ENCODE data around the gene KLHL10.
"Not testable (repeated sequence)": the region's sequence is repeated elsewhere in the genome, so short reads cannot be mapped to it uniquely, and the experiment has no call there.

The KLHL10 gene

DNA sequence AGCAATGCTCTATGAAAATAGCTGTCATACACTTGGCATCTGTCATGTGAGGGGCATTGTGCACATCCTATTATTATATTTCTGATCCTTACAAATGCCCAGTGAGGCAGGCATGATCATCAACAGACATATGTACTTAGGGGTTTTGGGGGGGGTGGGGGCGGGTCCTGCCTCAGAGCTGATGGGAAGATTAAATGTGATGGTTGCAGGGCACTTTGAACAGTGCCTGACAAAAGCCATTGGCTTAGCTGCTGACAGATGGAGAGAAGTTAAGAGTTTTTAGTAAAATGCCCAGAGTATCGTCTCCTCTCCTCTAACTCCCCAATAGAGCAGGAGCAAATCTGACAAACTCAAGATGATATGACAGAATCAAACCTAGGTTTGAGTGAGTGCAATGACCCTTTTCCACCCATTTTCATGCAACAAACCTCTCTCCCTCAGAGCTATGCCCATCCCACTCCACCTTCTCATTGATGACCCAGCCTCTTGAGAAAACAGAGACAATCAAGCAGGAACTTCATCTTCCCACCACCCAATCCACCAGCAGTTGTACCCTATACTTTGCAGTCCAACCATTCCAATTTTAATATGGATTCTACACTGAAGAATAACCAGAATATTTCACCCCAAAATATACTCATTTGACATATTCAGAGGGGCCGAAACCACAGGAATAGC, 22.8 kb downstream of the KLHL10 start:
- DNase-seq = no peak

DNA sequence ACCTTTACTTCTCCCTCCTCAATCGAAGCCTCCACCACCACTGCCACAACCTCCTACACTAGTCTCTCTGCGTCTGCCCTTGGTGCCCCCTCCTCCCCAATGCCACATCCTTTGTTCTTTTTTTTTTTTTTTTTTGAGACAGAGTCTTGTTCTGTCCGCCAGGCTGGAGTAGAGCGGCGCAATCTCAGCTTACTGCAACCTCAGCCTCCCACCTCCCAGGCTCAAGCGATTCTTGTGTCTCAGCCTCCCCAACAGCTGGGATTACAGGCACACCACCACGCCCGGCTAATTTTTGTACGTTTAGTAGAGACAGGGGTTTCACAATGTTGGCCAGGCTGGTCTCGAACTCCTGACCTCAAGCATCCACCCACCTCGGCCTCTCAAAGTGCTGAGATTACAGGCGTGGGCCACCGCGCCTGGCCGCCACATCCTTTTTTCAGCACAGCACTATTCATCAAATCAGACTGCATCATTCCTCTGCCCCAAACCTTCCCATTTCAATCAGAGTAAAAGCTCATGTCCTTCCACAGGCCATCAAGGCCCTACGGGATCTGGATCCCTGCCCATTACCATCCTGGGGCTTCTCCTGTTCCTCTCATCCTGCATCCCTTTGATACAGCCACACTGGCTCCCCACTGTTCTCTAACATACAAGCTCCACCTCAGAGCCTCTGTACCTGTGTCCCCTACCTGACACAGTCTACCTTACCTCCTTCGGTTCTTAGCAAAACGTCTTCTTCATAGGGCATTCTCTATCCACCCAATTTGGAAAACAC, 25.6 kb downstream of the KLHL10 start:
- peak; percentile 28 for DNase-seq

GRCh38 chr17:41864498-41864835, 26.8 kb downstream of the KLHL10 start:
- DNase-seq = no peak

- DNase-seq = peak; percentile 88
Observed at GRCh38 chr17:41864836-41865595, 27.4 kb downstream of the KLHL10 start, which contains the start of gene KLHL11. Gene KLHL11, minus strand, starts transcription at chr17:41865423. Its CDS starts 53 bp downstream, at chr17:41865370.

DNA sequence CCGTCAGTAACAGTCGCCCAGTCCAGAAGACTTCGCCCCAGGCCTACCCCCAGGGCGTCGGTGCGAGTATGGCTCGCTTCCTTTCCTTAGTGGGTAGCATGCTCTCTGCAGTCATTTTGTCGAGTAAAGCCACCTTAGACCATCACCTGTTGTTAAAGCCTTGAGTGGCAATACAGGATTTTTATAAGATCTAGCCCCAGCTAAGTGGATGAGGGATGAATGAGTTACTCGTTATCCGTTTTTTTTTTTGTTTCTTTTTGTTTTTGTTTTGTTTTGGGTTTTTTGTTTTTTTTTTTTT, 27.9 kb downstream of the KLHL10 start:
- no peak for DNase-seq

GRCh38 chr17:41868568-41868967, 30.9 kb downstream of the KLHL10 start:
- DNase-seq = no peak

- DNase-seq = no peak
Observed at GRCh38 chr17:41869426-41869825, 31.8 kb downstream of the KLHL10 start.

DNA sequence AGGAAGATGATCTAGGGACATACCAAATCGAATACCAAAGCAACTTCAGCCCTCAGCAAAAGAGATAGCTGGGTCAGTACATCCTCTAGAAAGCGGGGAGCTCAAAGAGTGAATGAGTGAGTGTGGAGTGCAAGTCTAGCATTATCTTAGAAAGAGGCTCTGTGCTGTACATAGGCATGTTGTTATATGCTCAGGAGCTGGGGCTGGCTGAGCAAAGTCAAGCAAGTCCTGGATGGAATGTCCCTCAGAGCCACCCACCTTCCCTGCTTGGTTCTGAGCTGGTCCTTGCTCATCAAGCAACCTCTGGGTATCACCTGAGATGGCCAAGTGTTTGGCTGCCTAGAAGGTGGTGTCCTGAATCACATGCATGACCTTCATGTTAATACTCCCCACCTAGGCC, 32.5 kb downstream of the KLHL10 start:
- no peak for DNase-seq

DNA sequence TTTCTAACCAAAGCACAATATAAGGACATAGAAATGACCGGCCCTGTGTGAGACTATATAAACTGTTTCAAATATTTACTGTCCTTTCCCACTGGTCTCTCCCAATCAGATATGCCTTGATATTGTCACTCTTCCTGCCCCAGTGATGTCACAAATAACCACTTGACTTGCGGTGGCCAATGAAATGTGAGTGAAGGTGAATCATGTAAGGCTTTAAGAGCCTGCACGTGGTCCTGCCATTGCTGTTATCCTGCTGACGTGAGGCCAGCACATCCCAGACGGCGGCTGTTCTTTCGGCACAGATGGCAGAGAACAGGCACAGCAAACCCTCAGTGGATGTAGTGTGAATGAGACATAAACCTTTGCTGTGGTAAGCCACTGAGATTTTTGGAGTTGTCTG, 33.0 kb downstream of the KLHL10 start:
- DNase-seq = no peak

GRCh38 chr17:41871789-41872188, 34.2 kb downstream of the KLHL10 start:
- no peak for DNase-seq

DNA sequence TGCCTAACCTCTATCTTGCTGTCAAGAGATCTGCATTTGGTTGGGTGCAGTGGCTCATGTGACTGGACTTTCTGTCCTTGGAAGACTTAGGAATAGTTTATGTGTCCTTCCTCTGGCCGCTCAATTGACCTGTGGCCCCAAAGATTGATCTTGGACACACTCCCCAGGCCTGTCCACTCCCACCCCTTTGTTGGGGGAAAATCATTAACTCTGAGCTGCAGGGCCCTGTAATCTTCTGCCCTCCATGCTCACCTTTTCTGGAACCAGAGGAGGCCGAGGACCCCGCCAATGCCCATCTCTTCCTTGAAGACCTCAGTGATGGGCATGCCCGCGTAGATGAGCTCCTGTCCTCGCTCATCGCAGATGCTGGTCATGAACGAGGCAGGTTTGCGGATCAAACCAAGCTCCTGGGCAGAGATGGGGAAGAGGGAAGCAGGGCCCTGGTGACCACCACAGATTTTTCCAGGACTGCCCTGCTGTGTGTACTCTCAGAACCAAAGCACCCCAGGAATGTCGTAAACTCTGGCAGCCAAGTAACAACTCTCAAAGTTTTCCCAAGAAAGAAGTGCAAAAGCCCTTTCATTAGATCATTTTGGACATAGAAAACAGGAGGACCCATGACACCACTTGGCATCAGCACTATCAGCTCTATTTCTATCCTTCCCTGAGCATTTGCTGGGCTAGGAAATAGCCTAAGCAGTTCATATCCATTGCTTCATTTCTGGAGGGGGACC, 36.1 kb downstream of the KLHL10 start:
- no peak for DNase-seq

- not testable (repeated sequence) for DNase-seq
Observed at GRCh38 chr17:41874293-41874670, 36.7 kb downstream of the KLHL10 start.

DNA sequence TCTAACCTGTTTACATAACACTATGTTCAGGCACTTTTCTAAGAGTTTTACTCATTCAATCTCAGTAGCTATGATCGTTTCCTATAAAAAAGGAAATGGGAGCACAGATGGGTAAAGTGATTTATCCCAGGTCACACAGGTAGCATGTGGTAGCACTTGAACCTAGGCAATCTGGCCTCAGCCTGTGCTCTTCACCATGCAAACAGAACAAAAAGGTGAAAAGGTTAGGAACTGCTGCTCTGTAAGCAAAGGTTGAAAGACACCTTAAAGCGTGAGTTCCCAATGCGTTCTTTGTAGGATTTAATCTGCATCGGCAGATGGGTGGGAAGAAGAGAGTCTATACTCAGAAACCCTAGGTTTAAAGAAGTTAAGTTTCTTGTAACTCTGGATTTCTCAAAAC, 42.5 kb downstream of the KLHL10 start:
- DNase-seq = no peak

GRCh38 chr17:41882756-41883155, 45.1 kb downstream of the KLHL10 start:
- no peak for DNase-seq

DNA sequence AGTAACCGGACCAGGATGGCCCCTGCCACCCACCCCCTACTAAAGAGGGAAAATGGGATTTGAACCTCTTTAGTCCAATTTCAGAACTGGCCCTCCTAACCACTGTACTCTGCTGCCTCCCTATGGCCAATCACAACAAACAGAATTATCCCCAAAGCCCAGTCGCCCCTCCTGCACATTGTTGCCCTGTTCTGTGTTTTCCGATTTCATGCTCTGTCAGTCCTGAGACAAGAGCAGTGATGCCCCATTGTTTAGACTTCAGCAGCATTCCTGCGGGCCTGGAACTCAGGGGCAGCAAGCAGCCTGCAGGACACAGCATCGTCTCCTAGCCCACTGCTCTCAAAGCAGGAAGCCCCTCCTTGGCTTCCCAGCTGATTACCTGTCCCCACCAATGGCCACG, 48.1 kb downstream of the KLHL10 start:
- peak; percentile 9 for DNase-seq

- DNase-seq = no peak
Observed at GRCh38 chr17:41888332-41888965, 50.8 kb downstream of the KLHL10 start.

DNA sequence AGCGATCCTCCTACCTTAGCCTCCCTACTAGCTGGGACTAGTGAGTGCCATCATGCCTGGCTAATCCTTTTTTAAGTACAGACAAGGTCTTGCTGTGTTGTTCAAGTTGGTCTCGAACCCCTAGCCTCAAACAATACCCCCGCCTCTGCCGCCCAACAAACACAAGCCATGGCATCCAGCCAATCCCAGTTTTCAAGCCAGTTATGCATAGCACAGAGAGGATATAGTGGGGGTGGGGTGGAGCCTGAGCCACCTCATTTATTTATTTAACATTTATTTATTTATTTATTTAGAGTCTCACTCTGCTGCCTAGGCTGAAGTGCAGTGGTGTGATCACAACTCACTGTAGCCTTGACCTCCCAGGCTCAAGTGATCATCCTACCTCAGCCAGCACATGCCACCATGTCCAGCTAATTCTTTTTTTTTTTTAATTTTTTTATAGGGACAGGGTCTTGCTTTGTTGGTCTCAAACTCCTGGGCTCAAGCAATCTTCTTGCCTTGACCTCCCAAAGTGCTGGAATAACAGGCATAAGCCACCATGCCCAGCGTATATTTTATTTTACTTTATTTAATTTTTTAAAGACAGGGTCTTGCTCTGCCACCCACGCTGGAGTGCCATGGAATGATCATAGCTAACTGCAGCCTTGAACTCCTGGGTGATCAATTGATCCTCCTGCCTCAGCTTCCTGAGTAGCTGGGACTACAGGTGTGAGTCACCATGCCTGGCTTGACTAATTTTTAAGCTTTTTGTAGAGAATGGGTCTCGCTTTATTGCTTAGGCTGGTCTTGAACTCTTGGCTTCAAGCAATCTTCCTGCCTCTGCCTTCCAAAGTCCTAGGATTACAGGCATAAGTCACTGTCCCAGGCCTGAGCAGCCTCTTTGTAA, 53.8 kb downstream of the KLHL10 start:
- DNase-seq = no peak

DNA sequence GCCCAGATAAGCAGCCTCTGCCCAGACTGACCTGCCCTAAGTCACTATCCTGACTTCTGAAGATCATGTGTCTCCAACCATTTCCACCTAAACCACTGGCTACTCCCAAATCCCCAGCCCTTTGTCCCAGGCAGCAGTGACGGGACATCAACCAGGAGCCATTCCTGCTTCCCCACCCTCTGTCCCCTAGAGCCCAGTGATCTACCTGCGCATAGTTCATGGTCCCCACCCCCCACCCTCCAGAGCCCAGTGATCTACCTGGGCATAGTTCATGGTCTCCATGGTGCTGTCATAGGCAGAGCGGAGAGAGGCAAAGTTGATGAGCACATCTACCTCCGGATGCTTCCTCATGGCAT, 54.4 kb downstream of the KLHL10 start:
- no peak for DNase-seq

- DNase-seq = no peak
Observed at GRCh38 chr17:41893384-41893783, 55.8 kb downstream of the KLHL10 start.

- no peak for DNase-seq
Observed at GRCh38 chr17:41894791-41895331, 57.2 kb downstream of the KLHL10 start.

DNA sequence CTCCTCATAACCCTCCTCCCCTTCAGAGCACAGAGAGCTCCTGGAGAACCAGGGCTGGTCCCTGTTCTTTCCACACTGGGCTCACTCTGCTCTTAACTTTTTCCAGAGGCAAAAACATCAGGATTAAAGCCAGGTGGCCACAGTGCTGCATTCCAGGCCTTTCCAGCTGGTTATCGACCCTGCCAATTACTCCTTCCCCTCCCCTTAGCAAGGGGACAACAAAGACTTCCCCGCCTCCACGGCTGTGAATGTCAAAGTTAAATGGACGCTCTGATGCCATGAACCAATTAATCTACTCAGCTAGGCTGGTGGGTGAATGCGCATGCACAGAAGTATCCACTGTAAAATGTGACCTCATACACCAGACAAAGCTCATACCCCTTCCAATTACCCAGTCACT, 58.0 kb downstream of the KLHL10 start:
- DNase-seq = no peak

GRCh38 chr17:41896726-41897125, 59.1 kb downstream of the KLHL10 start:
- DNase-seq = no peak
